SK-N-SH (cell line): ENCODE results near the gene HMBS.

Source experiments
- CTCF ChIP-seq: fragments of 200-600 bp; sonication (generic); IDR thresholded peaks from 2 replicates; pipeline ENCODE4 v1.6.1; 2017; ENCODE audit warnings: antibody characterized with exemption, mild to moderate bottlenecking, moderate library complexity
- EP300 ChIP-seq, 2 experiments: IDR thresholded peaks; 2 replicates each; pipeline versions ENCODE4 v1.4.0 to v1.6.1; 2012; ENCODE audit warnings: borderline replicate concordance in 1 of 2, low read depth in 1 of 2, low read length in 1 of 2
- FOXJ3 ChIP-seq: sonication (generic); formaldehyde crosslinking; IDR thresholded peaks from 2 replicates; pipeline ENCODE4 v1.5.1; 2020; ENCODE audit warnings: mild to moderate bottlenecking, missing genetic modification reagents
- FOXM1 ChIP-seq: IDR thresholded peaks from 2 replicates; pipeline ENCODE4 v1.4.0; 2012; ENCODE audit warnings: low read depth, mild to moderate bottlenecking
- GABPA ChIP-seq: IDR thresholded peaks from 2 replicates; pipeline ENCODE4 v1.4.0; 2012; ENCODE audit warnings: low read depth, mild to moderate bottlenecking
- POLR2AphosphoS5 ChIP-seq: IDR thresholded peaks from 2 replicates; pipeline ENCODE4 v1.6.1; 2012; ENCODE audit warnings: low read depth, low read length
- RAD21 ChIP-seq: IDR thresholded peaks from 2 replicates; pipeline ENCODE4 v1.6.1; 2012; ENCODE audit warnings: mild to moderate bottlenecking, low read length
- RXRA ChIP-seq: IDR thresholded peaks from 2 replicates; pipeline ENCODE4 v1.4.0; 2012; ENCODE audit warnings: low read depth, mild to moderate bottlenecking, borderline replicate concordance
- SIN3A ChIP-seq: IDR thresholded peaks from 2 replicates; pipeline ENCODE4 v1.6.1; 2012; ENCODE audit warnings: low read depth, mild to moderate bottlenecking, low read length, moderate library complexity, borderline replicate concordance
- SMC3 ChIP-seq: IDR thresholded peaks from 2 replicates; pipeline ENCODE4 v1.6.1; 2012; ENCODE audit warnings: low read depth, low read length, improper control_type of control experiment
- TCF12 ChIP-seq: IDR thresholded peaks from 2 replicates; pipeline ENCODE4 v1.4.0; 2012
- YY1 ChIP-seq: IDR thresholded peaks from 2 replicates; pipeline ENCODE4 v1.4.0; 2012; ENCODE audit warnings: low read depth, mild to moderate bottlenecking
- TF ChIP-seq, protein P1 (sequence below): IDR thresholded peaks from 2 replicates; pipeline ENCODE4 v1.6.1; 2012; ENCODE audit warnings: mild to moderate bottlenecking, low read depth, low read length, moderate library complexity

DNA sequence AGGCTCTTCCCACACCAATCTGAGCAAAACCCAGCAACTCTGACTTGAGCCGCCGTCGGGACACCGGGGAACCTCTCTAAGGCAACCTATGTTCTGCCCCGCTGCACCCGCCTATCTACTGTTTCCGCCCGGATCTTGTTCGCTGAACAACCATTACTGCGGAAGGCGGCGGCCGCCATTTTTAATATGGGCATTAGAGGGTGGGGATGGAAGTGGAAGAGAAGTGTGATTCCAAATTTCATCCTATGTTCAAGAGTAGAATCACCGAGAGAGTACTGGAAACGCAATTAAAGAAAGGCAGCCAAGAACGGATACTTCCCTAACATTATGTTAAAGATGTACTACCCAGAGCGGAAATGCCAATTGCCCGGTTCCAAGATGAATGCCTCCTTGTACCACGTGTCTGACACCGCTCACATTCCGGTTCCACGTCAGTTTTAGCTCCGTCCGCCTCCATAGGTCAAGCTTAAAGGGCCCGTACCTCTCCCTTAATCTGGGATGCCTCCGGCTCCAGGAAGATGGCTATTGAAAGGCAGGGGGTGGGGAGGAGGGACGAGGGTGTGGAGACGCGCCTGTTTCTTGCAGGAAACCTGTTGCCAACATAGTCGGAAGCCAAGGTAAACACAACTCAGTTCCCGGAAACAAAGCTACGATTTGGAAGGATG lies 17.2 kb downstream of the HMBS start, which contains the start of gene DPAGT1:
- TF ChIP-seq CTCF (no peak), TCF12 (no peak), RXRA (no peak), GABPA (peak; percentile 87), EP300 (IDR thresholded peaks at IDR 0.05; ENCODE audit: borderline replicate concordance in 1 of 2, low read depth in 1 of 2, low read length in 1 of 2) (no peak), SIN3A (peak; percentile 52), POLR2AphosphoS5 (0 out of 2 replicates have a peak, but pooled peaks have one; percentile 27), FOXM1 (no peak), SMC3 (no peak), RAD21 (no peak), FOXJ3 (CRISPR knock-in tag) (peak; percentile 30; the same call in 1 of the 2 replicates), YY1 (peak; percentile 99)
- TF ChIP-seq, protein P1, sequence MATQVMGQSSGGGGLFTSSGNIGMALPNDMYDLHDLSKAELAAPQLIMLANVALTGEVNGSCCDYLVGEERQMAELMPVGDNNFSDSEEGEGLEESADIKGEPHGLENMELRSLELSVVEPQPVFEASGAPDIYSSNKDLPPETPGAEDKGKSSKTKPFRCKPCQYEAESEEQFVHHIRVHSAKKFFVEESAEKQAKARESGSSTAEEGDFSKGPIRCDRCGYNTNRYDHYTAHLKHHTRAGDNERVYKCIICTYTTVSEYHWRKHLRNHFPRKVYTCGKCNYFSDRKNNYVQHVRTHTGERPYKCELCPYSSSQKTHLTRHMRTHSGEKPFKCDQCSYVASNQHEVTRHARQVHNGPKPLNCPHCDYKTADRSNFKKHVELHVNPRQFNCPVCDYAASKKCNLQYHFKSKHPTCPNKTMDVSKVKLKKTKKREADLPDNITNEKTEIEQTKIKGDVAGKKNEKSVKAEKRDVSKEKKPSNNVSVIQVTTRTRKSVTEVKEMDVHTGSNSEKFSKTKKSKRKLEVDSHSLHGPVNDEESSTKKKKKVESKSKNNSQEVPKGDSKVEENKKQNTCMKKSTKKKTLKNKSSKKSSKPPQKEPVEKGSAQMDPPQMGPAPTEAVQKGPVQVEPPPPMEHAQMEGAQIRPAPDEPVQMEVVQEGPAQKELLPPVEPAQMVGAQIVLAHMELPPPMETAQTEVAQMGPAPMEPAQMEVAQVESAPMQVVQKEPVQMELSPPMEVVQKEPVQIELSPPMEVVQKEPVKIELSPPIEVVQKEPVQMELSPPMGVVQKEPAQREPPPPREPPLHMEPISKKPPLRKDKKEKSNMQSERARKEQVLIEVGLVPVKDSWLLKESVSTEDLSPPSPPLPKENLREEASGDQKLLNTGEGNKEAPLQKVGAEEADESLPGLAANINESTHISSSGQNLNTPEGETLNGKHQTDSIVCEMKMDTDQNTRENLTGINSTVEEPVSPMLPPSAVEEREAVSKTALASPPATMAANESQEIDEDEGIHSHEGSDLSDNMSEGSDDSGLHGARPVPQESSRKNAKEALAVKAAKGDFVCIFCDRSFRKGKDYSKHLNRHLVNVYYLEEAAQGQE: 0 out of 2 replicates have a peak, but pooled peaks have one; percentile 23
